PC-9 (cell line): ENCODE data around the gene SLC35F3.

Experiments used
- EZH2 ChIP-seq: fragments of 200-600 bp; sonication (generic); IDR thresholded peaks from 2 replicates; pipeline ENCODE4 v1.8.0; 2017; ENCODE audit warnings: antibody characterized with exemption, low read depth
- TF ChIP-seq, protein P1 (sequence below): fragments of 200-600 bp; sonication (generic); conservative IDR thresholded peaks from 2 replicates; pipeline ENCODE4 v1.6.1; 2017; ENCODE audit warnings: mixed run types, antibody characterized with exemption, mild to moderate bottlenecking, moderate library complexity

DNA sequence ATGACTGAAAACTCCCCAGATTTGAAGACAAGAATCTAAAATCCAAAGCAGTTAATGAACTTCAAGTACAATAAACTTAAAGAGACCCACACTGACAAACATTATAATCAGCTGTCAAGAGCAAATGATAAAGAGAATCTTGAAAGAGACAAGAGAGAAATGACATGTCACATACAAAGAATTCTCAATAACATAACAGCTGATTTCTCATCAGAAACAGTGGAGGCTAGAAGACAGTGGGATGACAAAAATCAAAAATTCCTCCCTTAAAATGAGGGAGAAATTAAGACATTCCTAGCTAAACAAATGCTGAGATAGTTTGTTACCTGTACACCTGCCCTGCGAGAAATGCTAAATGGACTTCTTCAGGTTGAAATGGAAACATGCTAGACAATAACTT is 432.8 kb downstream of the SLC35F3 start:
- TF ChIP-seq, protein P1, sequence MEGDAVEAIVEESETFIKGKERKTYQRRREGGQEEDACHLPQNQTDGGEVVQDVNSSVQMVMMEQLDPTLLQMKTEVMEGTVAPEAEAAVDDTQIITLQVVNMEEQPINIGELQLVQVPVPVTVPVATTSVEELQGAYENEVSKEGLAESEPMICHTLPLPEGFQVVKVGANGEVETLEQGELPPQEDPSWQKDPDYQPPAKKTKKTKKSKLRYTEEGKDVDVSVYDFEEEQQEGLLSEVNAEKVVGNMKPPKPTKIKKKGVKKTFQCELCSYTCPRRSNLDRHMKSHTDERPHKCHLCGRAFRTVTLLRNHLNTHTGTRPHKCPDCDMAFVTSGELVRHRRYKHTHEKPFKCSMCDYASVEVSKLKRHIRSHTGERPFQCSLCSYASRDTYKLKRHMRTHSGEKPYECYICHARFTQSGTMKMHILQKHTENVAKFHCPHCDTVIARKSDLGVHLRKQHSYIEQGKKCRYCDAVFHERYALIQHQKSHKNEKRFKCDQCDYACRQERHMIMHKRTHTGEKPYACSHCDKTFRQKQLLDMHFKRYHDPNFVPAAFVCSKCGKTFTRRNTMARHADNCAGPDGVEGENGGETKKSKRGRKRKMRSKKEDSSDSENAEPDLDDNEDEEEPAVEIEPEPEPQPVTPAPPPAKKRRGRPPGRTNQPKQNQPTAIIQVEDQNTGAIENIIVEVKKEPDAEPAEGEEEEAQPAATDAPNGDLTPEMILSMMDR, result no peak
- no peak for TF ChIP-seq EZH2
